Uterus (tissue), 2 donors: ENCODE measurements around the gene RTP4.

Experiments
- CTCF ChIP-seq, 4 experiments: fragments of 200-600 bp in 2 of 4; fragments of 450-650 bp in 2 of 4; sonication (generic) in 2 of 4; IDR thresholded peaks; one replicate each; pipeline ENCODE4 v1.5.1; 2016 to 2019; ENCODE audit warnings: antibody characterized with exemption in 4 of 4, mild to moderate bottlenecking in 2 of 4, moderate library complexity in 1 of 4
- POLR2A ChIP-seq, 2 donors: fragments of 450-650 bp; IDR thresholded peaks; one replicate each; pipeline ENCODE4 v1.6.1; 2016; ENCODE audit warnings: antibody characterized with exemption in 2 of 2, mild to moderate bottlenecking in 1 of 2, moderate library complexity in 1 of 2

GRCh38 chr3:187359798-187360486 lies 8.2 kb upstream of the RTP4 start:
- TF ChIP-seq CTCF (IDR thresholded peaks at IDR 0.05) (no peak), POLR2A (IDR thresholded peaks at IDR 0.05) (no peak)
